ENCODE measurements around the gene KRT16. TPM values are rescaled to one million over a fixed set of nuclear protein-coding genes. Genes with fewer than 3 reads are reported as not detected.

KRT16 gene
- total RNA-seq, 4 donors from 2014 or later: 65.7 to 772 (median 341) TPM

- no peak overlapping the region for H3K4me3 ChIP-seq
- no peaks in the 10 kb centered on the region for H3K36me3 ChIP-seq
- 62% methylated on average over 10 of the region's 16 CpGs for WGBS
- peak in 1 of 2 donors; percentile 62 for DNase-seq (ENCODE audit: low spot score in 2 of 2)
- H3K27me3 ChIP-seq: no peaks in the 10 kb centered on the region
- no peaks in the 10 kb centered on the region for H3K9me3 ChIP-seq
- H3K27ac ChIP-seq: peak overlapping the region; percentile 99
- peaks cover 83% of the 10 kb centered on the region for H3K4me1 ChIP-seq
- TF ChIP-seq, protein P1, sequence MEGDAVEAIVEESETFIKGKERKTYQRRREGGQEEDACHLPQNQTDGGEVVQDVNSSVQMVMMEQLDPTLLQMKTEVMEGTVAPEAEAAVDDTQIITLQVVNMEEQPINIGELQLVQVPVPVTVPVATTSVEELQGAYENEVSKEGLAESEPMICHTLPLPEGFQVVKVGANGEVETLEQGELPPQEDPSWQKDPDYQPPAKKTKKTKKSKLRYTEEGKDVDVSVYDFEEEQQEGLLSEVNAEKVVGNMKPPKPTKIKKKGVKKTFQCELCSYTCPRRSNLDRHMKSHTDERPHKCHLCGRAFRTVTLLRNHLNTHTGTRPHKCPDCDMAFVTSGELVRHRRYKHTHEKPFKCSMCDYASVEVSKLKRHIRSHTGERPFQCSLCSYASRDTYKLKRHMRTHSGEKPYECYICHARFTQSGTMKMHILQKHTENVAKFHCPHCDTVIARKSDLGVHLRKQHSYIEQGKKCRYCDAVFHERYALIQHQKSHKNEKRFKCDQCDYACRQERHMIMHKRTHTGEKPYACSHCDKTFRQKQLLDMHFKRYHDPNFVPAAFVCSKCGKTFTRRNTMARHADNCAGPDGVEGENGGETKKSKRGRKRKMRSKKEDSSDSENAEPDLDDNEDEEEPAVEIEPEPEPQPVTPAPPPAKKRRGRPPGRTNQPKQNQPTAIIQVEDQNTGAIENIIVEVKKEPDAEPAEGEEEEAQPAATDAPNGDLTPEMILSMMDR (IDR thresholded peaks at IDR 0.05): no peak
- TF ChIP-seq POLR2A (IDR thresholded peaks at IDR 0.05) (no peak), POLR2AphosphoS5 (IDR thresholded peaks at IDR 0.05) (no peak), EP300 (IDR thresholded peaks at IDR 0.05) (no peak)
Measured at GRCh38 chr17:41657176-41657754, 44.7 kb upstream of the KRT16 start.

DNA sequence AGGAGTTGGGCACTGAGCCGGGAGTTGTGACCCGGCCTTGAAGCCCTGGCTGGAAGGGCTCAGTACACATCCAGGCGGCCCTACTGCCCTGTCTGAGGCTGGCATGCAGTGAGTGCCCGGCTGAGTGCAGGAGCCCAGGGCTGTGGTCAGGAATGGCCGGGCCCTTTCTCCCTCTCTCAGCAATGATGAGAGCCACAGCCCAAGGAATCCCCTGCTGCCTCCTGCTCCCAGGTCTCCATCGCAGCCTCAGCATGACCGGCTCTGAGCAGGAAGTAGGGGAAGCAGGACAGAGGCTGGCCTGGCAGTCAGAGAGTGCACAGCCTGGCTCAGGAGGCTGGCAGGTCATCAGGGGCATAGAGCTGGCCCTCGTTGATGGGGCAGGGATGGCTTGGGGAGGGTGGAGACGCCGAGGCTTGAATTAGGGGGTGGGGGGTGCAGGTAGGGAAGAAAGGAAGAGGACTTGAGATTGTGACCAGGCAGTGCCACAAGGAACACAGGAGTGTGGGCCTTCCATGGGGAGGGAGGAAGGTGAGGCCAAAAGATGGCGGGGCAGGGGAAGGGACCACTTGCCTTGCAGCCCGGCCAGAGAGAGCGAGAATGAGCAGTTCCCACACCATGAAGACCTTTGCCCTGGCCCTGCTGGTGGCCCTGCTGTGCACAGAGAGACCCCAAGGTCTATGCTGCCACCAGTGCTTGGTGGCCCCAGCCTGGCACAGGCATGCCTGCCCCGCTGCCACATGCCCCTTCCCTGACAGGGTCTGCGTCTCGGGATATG lies 43.9 kb upstream of the KRT16 start:
- Histone ChIP-seq H3K27me3 (no peaks in the 10 kb centered on the region), H3K4me3 (no peak overlapping the region), H3K4me1 (peaks cover 86% of the 10 kb centered on the region), H3K9me3 (no peaks in the 10 kb centered on the region), H3K36me3 (no peaks in the 10 kb centered on the region), H3K27ac (peak overlapping the region; percentile 99)
- TF ChIP-seq POLR2A (IDR thresholded peaks at IDR 0.05): no peak
- TF ChIP-seq, protein P1 (IDR thresholded peaks at IDR 0.05): no peak
- peak in 1 of 2 donors; percentile 64 for DNase-seq (ENCODE audit: low spot score in 2 of 2)
- WGBS: 55% methylated on average over 14 of the region's 16 CpGs

DNA sequence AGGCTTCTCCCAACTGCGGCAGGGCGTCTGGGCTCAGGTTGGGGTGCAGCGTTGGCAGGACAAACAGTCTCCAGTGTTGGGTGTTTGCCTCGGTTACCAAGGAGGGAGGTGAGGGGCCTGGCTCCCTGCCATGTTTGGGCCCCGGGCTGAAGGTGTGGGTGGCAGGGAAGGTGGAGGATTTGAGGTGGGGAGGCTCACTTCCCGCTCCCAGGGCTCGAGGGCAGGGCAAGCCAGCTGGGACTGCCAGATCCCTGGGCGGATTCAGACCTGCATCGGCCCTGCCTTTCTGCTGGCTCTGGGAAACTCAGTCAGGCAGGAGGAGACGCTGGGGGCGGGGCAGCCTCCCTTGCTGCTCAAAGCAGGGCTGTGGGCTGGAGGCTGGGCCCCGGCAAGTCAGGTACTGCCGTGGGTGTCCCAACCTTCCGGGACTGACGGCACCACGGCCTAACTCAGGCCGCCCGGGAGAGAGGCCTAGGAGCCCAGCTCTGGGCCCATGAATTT lies 43.1 kb upstream of the KRT16 start:
- no peaks in the 10 kb centered on the region for H3K9me3 ChIP-seq
- H3K27me3 ChIP-seq: no peaks in the 10 kb centered on the region
- H3K36me3 ChIP-seq: no peaks in the 10 kb centered on the region
- H3K4me1 ChIP-seq: peaks cover 93% of the 10 kb centered on the region
- peak overlapping the region; percentile 99 for H3K27ac ChIP-seq
- WGBS: 27% methylated on average over 6 of the region's 18 CpGs
- peak; percentile 92 to 93 for DNase-seq (ENCODE audit: low spot score in 2 of 2)
- TF ChIP-seq, protein P1 (IDR thresholded peaks at IDR 0.05): no peak
- TF ChIP-seq POLR2A (IDR thresholded peaks at IDR 0.05) (no peak), EP300 (IDR thresholded peaks at IDR 0.05) (no peak), POLR2AphosphoS5 (IDR thresholded peaks at IDR 0.05) (peak; percentile 24 to 97 (median 96))
- no peak overlapping the region for H3K4me3 ChIP-seq

- DNase-seq (ENCODE audit: low spot score in 2 of 2): no peak
- no peak for TF ChIP-seq POLR2A (IDR thresholded peaks at IDR 0.05)
- no peak for TF ChIP-seq POLR2AphosphoS5 (IDR thresholded peaks at IDR 0.05)
- no peak for TF ChIP-seq EP300 (IDR thresholded peaks at IDR 0.05)
- TF ChIP-seq, protein P1 (IDR thresholded peaks at IDR 0.05): no peak
- WGBS: 36% methylated on average over 3 of the region's 24 CpGs
Measured at GRCh38 chr17:41654678-41655607, 42.4 kb upstream of the KRT16 start.

More at GRCh38 chr17:41654678-41655607, 42.4 kb upstream of the KRT16 start:
- Histone ChIP-seq H3K36me3 (no peaks in the 10 kb centered on the region), H3K4me3 (peak overlapping the region; percentile 19), H3K27ac (peak overlapping the region; percentile 99), H3K4me1 (peaks cover 93% of the 10 kb centered on the region), H3K9me3 (no peaks in the 10 kb centered on the region), H3K27me3 (no peaks in the 10 kb centered on the region)
